Measurements from ENCODE around the gene CHD9NB. TPM values are rescaled to one million over a fixed set of nuclear protein-coding genes. Genes with fewer than 3 reads are reported as not detected.
A peak's percentile ranks its signal among the peaks of the same experiment; 100 is the strongest.

The CHD9NB gene
- total and polyA plus RNA-seq, 10 of the 15 experiments (the other 5 are each of a cell fraction or from before 2014, with no cell fraction given): 0.14 to 1.6 (median 0.73) TPM

- TF ChIP-seq SUPT20H (IDR thresholded peaks at IDR 0.05; ENCODE audit: borderline replicate concordance, control insufficient read depth, low read depth, low read length) (no peak), FOXK2 (IDR thresholded peaks at IDR 0.05) (no peak), MEF2A (IDR thresholded peaks at IDR 0.05; ENCODE audit: insufficient read depth, low read depth, low read length) (no peak), NKRF (conservative IDR thresholded peaks at IDR 0.05) (0 out of 2 replicates have a peak, but pooled peaks have one; percentile 40), CEBPZ (IDR thresholded peaks at IDR 0.05; ENCODE audit: low read depth, low read length) (no peak), IRF5 (IDR thresholded peaks at IDR 0.05; ENCODE audit: borderline replicate concordance) (no peak), MEF2B (IDR thresholded peaks at IDR 0.05; ENCODE audit: partially characterized antibody, poor library complexity, severe bottlenecking) (peak; percentile 72), SP1 (IDR thresholded peaks at IDR 0.05; ENCODE audit: low read depth, low read length) (no peak), YY1 (IDR thresholded peaks at IDR 0.05; ENCODE audit: low read depth, low read length) (peak; percentile 2; the same call in 1 of the 2 replicates), ATF3 (IDR thresholded peaks at IDR 0.05; ENCODE audit: borderline replicate concordance, extremely low read depth, low read depth, low read length) (no peak), BRCA1 (IDR thresholded peaks at IDR 0.05; ENCODE audit: low read depth, low read length) (no peak), MXI1 (IDR thresholded peaks at IDR 0.05; ENCODE audit: low read depth, low read length) (peak; percentile 53; the same call in 1 of the 2 replicates), POLR2A (IDR thresholded peaks at IDR 0.05; ENCODE audit: low read depth, low read length) (no peak), E2F8 (IDR thresholded peaks at IDR 0.05; ENCODE audit: low read depth, partially characterized antibody) (no peak), POU2F2 (IDR thresholded peaks at IDR 0.05; ENCODE audit: borderline replicate concordance, low read depth, low read length) (0 out of 3 replicates have a peak, but pooled peaks have one; percentile 8), CHD4 (IDR thresholded peaks at IDR 0.05) (no peak), HSF1 (IDR thresholded peaks at IDR 0.05; ENCODE audit: low read depth, low read length) (no peak), EP300 (IDR thresholded peaks at IDR 0.05; ENCODE audit: borderline replicate concordance in 1 of 2, control insufficient read depth in 1 of 2, low read depth in 2 of 2, low read length in 2 of 2) (peak; percentile 37 to 47; a peak in 2 of 4 replicates)
Measured at GRCh38 chr16:53071748-53072301, 19.1 kb upstream of the CHD9NB start (continued).

Measured in GM12878 (cell line).